NCI-H226 (cell line): ENCODE data around the gene MMP24OS.
"Not testable (repeated sequence)": the region's sequence is repeated elsewhere in the genome, so short reads cannot be mapped to it uniquely, and the experiment has no call there.

Experiments used
- DNase-seq: peaks from one replicate; pipeline ENCODE4 v3.0.0-alpha.2; 2015

Gene MMP24OS

GRCh38 chr20:35277531-35278395 is at the start of gene MMP24OS:
TSS of gene MMP24OS (minus strand) at chr20:35278122. CDS start at chr20:35277929, 193 bp downstream.
- DNase-seq: peak; percentile 98

- peak; percentile 86 for DNase-seq
Measured at GRCh38 chr20:35327074-35327976, 49.4 kb upstream of the MMP24OS start.

GRCh38 chr20:35326740-35327073 is 48.8 kb upstream of the MMP24OS start:
- DNase-seq: no peak

GRCh38 chr20:35326021-35326739 is 48.3 kb upstream of the MMP24OS start:
- DNase-seq: peak; percentile 88

- DNase-seq: no peak
Measured at GRCh38 chr20:35325401-35325800, 47.5 kb upstream of the MMP24OS start.

- DNase-seq: peak; percentile 88
Measured at GRCh38 chr20:35320396-35321126, 42.6 kb upstream of the MMP24OS start.

GRCh38 chr20:35319871-35320197 is 41.9 kb upstream of the MMP24OS start:
- peak; percentile 84 for DNase-seq

- peak; percentile 79 for DNase-seq
Measured at GRCh38 chr20:35319192-35319870, 41.4 kb upstream of the MMP24OS start.

- peak; percentile 100 for DNase-seq
Measured at GRCh38 chr20:35318502-35319157, 40.7 kb upstream of the MMP24OS start.

GRCh38 chr20:35317416-35318210 is 39.7 kb upstream of the MMP24OS start:
- no peak for DNase-seq

GRCh38 chr20:35316086-35316485 is 38.2 kb upstream of the MMP24OS start:
- DNase-seq: no peak

GRCh38 chr20:35315632-35316020 is 37.7 kb upstream of the MMP24OS start:
- not testable (repeated sequence) for DNase-seq

GRCh38 chr20:35314816-35315631 is 37.1 kb upstream of the MMP24OS start:
- no peak for DNase-seq

GRCh38 chr20:35312318-35312717 is 34.4 kb upstream of the MMP24OS start:
- peak; percentile 97 for DNase-seq

GRCh38 chr20:35311822-35312221 is 33.9 kb upstream of the MMP24OS start:
- DNase-seq: no peak

GRCh38 chr20:35311409-35311808 is 33.5 kb upstream of the MMP24OS start:
- peak; percentile 88 for DNase-seq

- peak; percentile 96 for DNase-seq
Measured at GRCh38 chr20:35307666-35308653, 30.0 kb upstream of the MMP24OS start.

GRCh38 chr20:35306931-35307517 is 29.1 kb upstream of the MMP24OS start:
- peak; percentile 86 for DNase-seq
